Measurements from ENCODE around the gene HEXIM2.
"Not testable (repeated sequence)": the region's sequence is repeated elsewhere in the genome, so short reads cannot be mapped to it uniquely, and the experiment has no call there.

The HEXIM2 gene

DNA sequence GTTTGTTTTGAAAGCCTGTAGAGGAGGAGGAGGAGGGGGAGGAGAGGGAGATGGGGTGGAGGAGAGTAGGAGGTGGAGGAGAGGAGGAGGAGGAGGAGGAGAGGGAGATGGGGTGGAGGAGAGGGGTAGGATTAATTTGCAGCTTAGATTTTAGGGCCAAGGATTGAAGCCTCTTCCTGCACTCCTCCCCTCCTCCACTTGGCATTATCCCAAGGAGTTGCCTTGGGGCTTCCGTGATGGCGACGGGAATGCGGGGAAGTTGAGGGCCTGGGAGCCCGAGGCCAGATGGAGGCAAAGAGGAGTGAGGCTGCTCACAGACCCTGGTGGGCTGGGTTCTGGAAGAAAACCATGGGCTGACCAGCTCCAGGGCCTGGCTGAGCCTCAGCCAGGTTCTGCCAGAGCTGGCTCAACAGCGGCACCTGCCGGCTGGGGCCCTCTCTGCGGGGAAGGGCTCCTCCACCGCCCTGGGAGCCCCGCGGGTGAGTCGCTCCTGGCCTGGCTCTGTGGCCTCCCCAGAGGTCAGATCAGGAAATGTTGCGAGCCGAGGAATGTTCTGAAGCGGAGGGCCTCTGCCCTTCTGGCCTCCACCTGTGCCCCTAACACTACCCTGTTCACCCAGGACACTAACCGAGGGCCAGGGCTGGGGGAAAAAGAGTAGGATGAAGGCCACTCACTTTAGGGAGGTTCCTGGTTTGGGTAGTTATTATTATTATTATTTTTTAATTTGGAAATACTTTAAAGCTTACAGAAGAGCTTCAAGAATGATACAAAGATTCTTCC, 36.1 kb downstream of the HEXIM2 start:
- Histone ChIP-seq H3K4me3 (ENCODE audit: low read length) (peak overlapping the region; percentile 39), H3K27ac (ENCODE audit: low read depth, low read length) (peak overlapping the region; percentile 34), H3K27me3 (ENCODE audit: control insufficient read depth, insufficient read depth, low read length) (no peaks in the 10 kb centered on the region), H3K4me1 (ENCODE audit: control insufficient read depth, insufficient read depth, low read length) (peaks cover 5% of the 10 kb centered on the region), H3K36me3 (ENCODE audit: control insufficient read depth, insufficient read depth, low read length) (no peaks in the 10 kb centered on the region), H3K9ac (ENCODE audit: low read length) (peak overlapping the region; percentile 4)

DNA sequence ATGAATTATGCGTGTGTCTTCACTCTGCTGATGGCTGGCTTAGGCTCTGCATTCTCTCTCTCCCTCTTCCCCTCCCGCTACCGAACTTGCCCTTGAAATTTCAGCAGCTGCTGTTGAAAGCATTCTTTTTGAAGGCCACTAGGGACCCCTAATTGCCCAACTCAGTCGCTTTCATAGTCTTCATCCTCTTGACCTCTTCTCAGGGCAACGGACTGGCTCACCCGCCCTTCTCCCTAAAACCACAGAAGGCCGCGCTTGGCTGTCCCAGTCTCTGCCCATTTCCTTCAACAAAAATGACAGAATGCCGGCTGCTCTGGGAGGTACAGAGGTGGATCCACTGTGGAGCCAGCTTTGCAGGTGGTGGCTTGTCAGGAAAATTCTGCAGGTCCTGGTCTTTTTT, 39.0 kb downstream of the HEXIM2 start:
- Histone ChIP-seq H3K36me3 (ENCODE audit: control insufficient read depth, insufficient read depth, low read length) (no peaks in the 10 kb centered on the region), H3K4me1 (ENCODE audit: control insufficient read depth, insufficient read depth, low read length) (peaks cover 5% of the 10 kb centered on the region), H3K4me3 (ENCODE audit: low read length) (no peak overlapping the region), H3K9ac (ENCODE audit: low read length) (no peak overlapping the region), H3K27me3 (ENCODE audit: control insufficient read depth, insufficient read depth, low read length) (no peaks in the 10 kb centered on the region), H3K27ac (ENCODE audit: low read depth, low read length) (no peak overlapping the region)

DNA sequence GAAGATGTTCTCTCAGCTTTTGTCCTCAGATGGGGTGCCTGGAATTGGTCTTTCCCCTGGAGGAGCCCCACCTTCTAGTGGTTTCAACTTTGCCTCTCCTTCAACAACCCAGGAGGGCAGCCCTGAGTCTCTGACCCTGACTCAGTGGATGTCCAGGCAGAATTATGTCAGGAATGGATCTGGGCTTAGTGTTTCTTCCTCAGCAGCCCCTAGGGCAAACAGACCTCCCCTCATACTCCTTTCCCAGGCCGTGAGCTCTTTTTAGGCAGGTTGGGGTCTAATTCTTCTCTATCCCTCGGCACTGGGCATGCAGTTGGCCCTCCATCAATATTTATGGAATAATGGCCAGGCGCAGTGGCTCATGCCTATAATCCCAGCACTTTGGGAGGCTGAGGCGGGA, 39.8 kb downstream of the HEXIM2 start:
- no peaks in the 10 kb centered on the region for H3K36me3 ChIP-seq (ENCODE audit: control insufficient read depth, insufficient read depth, low read length)
- no peak overlapping the region for H3K27ac ChIP-seq (ENCODE audit: low read depth, low read length)
- no peak overlapping the region for H3K9ac ChIP-seq (ENCODE audit: low read length)
- no peaks in the 10 kb centered on the region for H3K27me3 ChIP-seq (ENCODE audit: control insufficient read depth, insufficient read depth, low read length)
- H3K4me1 ChIP-seq (ENCODE audit: control insufficient read depth, insufficient read depth, low read length), result peaks cover 5% of the 10 kb centered on the region
- no peak overlapping the region for H3K4me3 ChIP-seq (ENCODE audit: low read length)

- not testable (repeated sequence) for H3K27me3 ChIP-seq (ENCODE audit: control insufficient read depth, insufficient read depth, low read length); H3K36me3 ChIP-seq (ENCODE audit: control insufficient read depth, insufficient read depth, low read length); H3K4me1 ChIP-seq (ENCODE audit: control insufficient read depth, insufficient read depth, low read length); H3K9ac ChIP-seq (ENCODE audit: low read length); H3K4me3 ChIP-seq (ENCODE audit: low read length); H3K27ac ChIP-seq (ENCODE audit: low read depth, low read length)
Measured at GRCh38 chr17:45201880-45202279, 40.2 kb downstream of the HEXIM2 start.

DNA sequence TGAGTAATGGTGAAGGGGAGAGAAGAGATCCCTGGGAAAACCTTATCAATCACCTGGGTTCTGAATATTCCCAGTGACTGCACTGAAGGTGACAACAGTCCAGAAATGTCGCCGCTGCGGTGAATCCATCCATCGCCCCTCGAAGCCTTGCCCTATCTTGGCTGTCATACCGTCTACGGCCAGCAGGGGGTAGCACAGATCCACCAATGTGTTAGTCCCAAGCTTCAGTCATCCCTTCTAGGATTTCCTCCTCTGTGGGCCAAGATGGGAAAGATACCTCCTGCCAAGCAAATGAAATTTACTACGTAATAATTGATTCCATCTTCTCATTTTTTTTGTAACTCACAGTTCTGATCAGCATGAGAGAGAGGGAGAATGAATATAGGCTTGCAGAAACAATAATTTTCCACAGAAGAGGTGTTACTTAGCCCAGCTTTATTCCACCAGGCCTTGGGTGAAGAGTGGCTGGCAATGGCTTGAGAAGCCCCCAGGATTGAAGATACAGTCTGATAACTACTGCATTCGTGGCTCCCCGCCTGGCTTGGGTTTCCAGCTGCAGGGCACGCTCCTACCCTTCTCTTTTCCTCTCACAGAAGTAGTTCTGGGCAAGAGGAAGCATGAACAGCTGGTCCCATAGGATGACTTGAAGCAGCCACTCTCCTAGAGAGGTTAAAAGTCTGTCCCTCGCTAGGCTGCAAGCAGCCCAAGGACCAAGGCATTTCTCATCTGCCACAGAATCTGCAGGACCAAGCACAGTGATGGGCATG, 57.4 kb downstream of the HEXIM2 start:
- Histone ChIP-seq H3K9ac (ENCODE audit: low read length) (no peak overlapping the region), H3K4me1 (ENCODE audit: control insufficient read depth, insufficient read depth, low read length) (no peaks in the 10 kb centered on the region), H3K4me3 (ENCODE audit: low read length) (no peak overlapping the region), H3K27me3 (ENCODE audit: control insufficient read depth, insufficient read depth, low read length) (no peaks in the 10 kb centered on the region), H3K27ac (ENCODE audit: low read depth, low read length) (no peak overlapping the region), H3K36me3 (ENCODE audit: control insufficient read depth, insufficient read depth, low read length) (no peaks in the 10 kb centered on the region)

All from rectal smooth muscle tissue (tissue), 1 donor.